GM23338 (cell line): Measurements from ENCODE around the gene DLGAP3. TPM values are rescaled to one million over a fixed set of nuclear protein-coding genes. Genes with fewer than 3 reads are reported as not detected.

Experiments
- ATAC-seq: fragments of 200-7000 bp; cut with Tn5 transposase; 3 replicates; pipeline ENCODE4 v1.9.1; 2020
- DNase-seq: peaks from one replicate; pipeline ENCODE4 v3.0.0-alpha.2; 2015; ENCODE audit warnings: low spot score
- H2AFZ ChIP-seq: fragments of 200-600 bp; sonication (generic); 2 replicates; pipeline ENCODE4 v1.8.0; 2016; ENCODE audit warnings: antibody characterized with exemption, mild to moderate bottlenecking, moderate library complexity
- H3F3A ChIP-seq: fragments of 200-600 bp; sonication (generic); replicated peaks from 2 replicates; pipeline ENCODE4 v1.8.0; 2017; ENCODE audit warnings: antibody characterized with exemption, mixed run types, low read depth
- H3K27ac ChIP-seq: fragments of 200-600 bp; sonication (generic); 2 replicates; pipeline ENCODE4 v1.6.1; 2016; ENCODE audit warnings: low read depth
- H3K27me3 ChIP-seq: fragments of 200-600 bp; sonication (generic); 2 replicates; pipeline ENCODE4 v1.8.0; 2016; ENCODE audit warnings: mild to moderate bottlenecking, mixed run types, moderate library complexity; ENCODE audit not compliant: insufficient read depth
- H3K36me3 ChIP-seq: fragments of 200-600 bp; sonication (generic); 2 replicates; pipeline ENCODE4 v1.8.0; 2016; ENCODE audit warnings: mild to moderate bottlenecking; ENCODE audit not compliant: insufficient read depth
- H3K4me1 ChIP-seq: fragments of 200-600 bp; sonication (generic); 2 replicates; pipeline ENCODE4 v1.8.0; 2016; ENCODE audit warnings: mild to moderate bottlenecking, moderate library complexity; ENCODE audit not compliant: insufficient read depth
- H3K4me2 ChIP-seq: fragments of 200-600 bp; sonication (generic); 2 replicates; pipeline ENCODE4 v1.7.1; 2017; ENCODE audit warnings: mixed run types
- H3K4me3 ChIP-seq: fragments of 200-600 bp; sonication (generic); 2 replicates; pipeline ENCODE4 v1.6.1; 2016; ENCODE audit warnings: mixed run types
- H3K79me2 ChIP-seq: fragments of 200-600 bp; sonication (generic); replicated peaks from 2 replicates; pipeline ENCODE4 v1.8.0; 2017; ENCODE audit warnings: mild to moderate bottlenecking; ENCODE audit not compliant: insufficient read depth
- H3K9me2 ChIP-seq: fragments of 200-600 bp; sonication (generic); 2 replicates; pipeline ENCODE4 v1.8.0; 2017; ENCODE audit not compliant: insufficient read depth
- H4K20me1 ChIP-seq: fragments of 200-600 bp; sonication (generic); replicated peaks from 2 replicates; pipeline ENCODE4 v1.8.0; 2017; ENCODE audit warnings: mild to moderate bottlenecking; ENCODE audit not compliant: insufficient read depth
- H3K27ac Mint-ChIP-seq: 2 replicates; pipeline ENCODE4 v1.8.0; 2020; ENCODE audit warnings: inconsistent platforms, mild to moderate bottlenecking, moderate library complexity, mixed read lengths
- H3K27me3 Mint-ChIP-seq: 3 replicates; pipeline ENCODE4 v1.8.0; 2022; ENCODE audit warnings: low read depth, mild to moderate bottlenecking, moderate library complexity, mixed read lengths, inconsistent platforms; ENCODE audit not compliant: insufficient read depth, poor library complexity
- H3K36me3 Mint-ChIP-seq: 3 replicates; pipeline ENCODE4 v1.8.0; 2021; ENCODE audit warnings: low read depth, mild to moderate bottlenecking, inconsistent platforms, moderate library complexity, mixed read lengths
- H3K4me1 Mint-ChIP-seq: 3 replicates; pipeline ENCODE4 v1.8.0; 2020; ENCODE audit warnings: mild to moderate bottlenecking, inconsistent platforms, mixed read lengths
- H3K4me3 Mint-ChIP-seq: 3 replicates; pipeline ENCODE4 v1.8.0; 2021; ENCODE audit warnings: moderate library complexity, mild to moderate bottlenecking, inconsistent platforms, mixed read lengths
- H3K9me3 Mint-ChIP-seq: 3 replicates; pipeline ENCODE4 v1.8.0; 2020; ENCODE audit warnings: moderate library complexity, mild to moderate bottlenecking, inconsistent platforms, mixed read lengths
- CREB1 ChIP-seq: fragments of 250-450 bp; sonication (Bioruptor Pico); IDR thresholded peaks from 2 replicates; pipeline ENCODE4 v1.5.0; 2020; ENCODE audit warnings: low read depth, mild to moderate bottlenecking, moderate library complexity
- CTCF ChIP-seq, 2 experiments: fragments of 200-600 bp in 1 of 2; sonication (generic) in 1 of 2; conservative IDR thresholded peaks; 2 replicates each; pipeline versions ENCODE4 v1.5.1 to v1.6.1; 2016 to 2017; ENCODE audit warnings: antibody characterized with exemption in 2 of 2, low read depth in 2 of 2, mild to moderate bottlenecking in 2 of 2, moderate library complexity in 1 of 2
- ETS1 ChIP-seq: IDR thresholded peaks from 2 replicates; pipeline ENCODE4 v1.6.1; 2016; ENCODE audit warnings: antibody characterized with exemption
- EZH2 ChIP-seq: fragments of 200-600 bp; sonication (generic); IDR thresholded peaks from one replicate; pipeline ENCODE4 v1.8.0; 2017; ENCODE audit warnings: antibody characterized with exemption, mild to moderate bottlenecking, low read depth; ENCODE audit not compliant: unreplicated experiment
- EZH2phosphoT487 ChIP-seq: fragments of 200-600 bp; sonication (generic); IDR thresholded peaks from one replicate; pipeline ENCODE4 v1.8.1; 2018; ENCODE audit warnings: antibody characterized with exemption; ENCODE audit not compliant: unreplicated experiment
- JUNB ChIP-seq: IDR thresholded peaks from one replicate; pipeline ENCODE4 v1.6.1; 2016; ENCODE audit warnings: antibody characterized with exemption; ENCODE audit not compliant: unreplicated experiment
- NANOG ChIP-seq: IDR thresholded peaks from 2 replicates; pipeline ENCODE4 v1.6.1; 2016; ENCODE audit warnings: antibody characterized with exemption, borderline replicate concordance
- POLR2AphosphoS5 ChIP-seq: IDR thresholded peaks from 2 replicates; pipeline ENCODE4 v1.6.1; 2016; ENCODE audit warnings: antibody characterized with exemption, low read depth
- REST ChIP-seq: IDR thresholded peaks from one replicate; pipeline ENCODE4 v1.6.1; 2018; ENCODE audit warnings: antibody characterized with exemption; ENCODE audit not compliant: unreplicated experiment
- STAT1 ChIP-seq: IDR thresholded peaks from one replicate; pipeline ENCODE4 v1.6.1; 2016; ENCODE audit warnings: antibody characterized with exemption; ENCODE audit not compliant: unreplicated experiment
- ZNF114 ChIP-seq: fragments of 250-450 bp; sonication (Bioruptor Pico); IDR thresholded peaks from 2 replicates; pipeline ENCODE4 v1.5.0; 2020; ENCODE audit warnings: mild to moderate bottlenecking, moderate library complexity
- ZNF331 ChIP-seq: fragments of 250-450 bp; sonication (Bioruptor Pico); IDR thresholded peaks from 2 replicates; pipeline ENCODE4 v1.5.0; 2020; ENCODE audit warnings: low read depth, mild to moderate bottlenecking, moderate library complexity
- ZNF462 ChIP-seq: fragments of 250-450 bp; sonication (Bioruptor Pico); IDR thresholded peaks from 2 replicates; pipeline ENCODE4 v1.5.0; 2020; ENCODE audit warnings: mild to moderate bottlenecking, moderate library complexity
- polyA plus RNA-seq: library from polyadenylated mRNA; unstranded; fragments of >200 nt; fragmentation: Nextera tagmentation; extraction: Ambion mirVana; gene quantifications from 2 replicates; pipeline ENCODE4 v1.2.1, GENCODE V29; 2016
- total RNA-seq: library from RNA; depleted of rRNA; stranded (reverse); fragments of >200 nt; shearing (Covaris generic); gene quantifications from 2 replicates; pipeline ENCODE4 v1.2.3, GENCODE V29; 2014

DLGAP3 gene
- total and polyA plus RNA-seq, 2 experiments from 2014 or later = 7.1 to 13.7 TPM

- H3K4me3 Mint-ChIP-seq = no peak overlapping the region
- H3K9me3 Mint-ChIP-seq = no peaks in the 10 kb centered on the region
- Histone ChIP-seq H3K27me3 (no peaks in the 10 kb centered on the region), H3K9me2 (no peaks in the 10 kb centered on the region), H3F3A (no peaks in the 10 kb centered on the region), H3K79me2 (no peaks in the 10 kb centered on the region), H3K4me2 (no peak overlapping the region), H3K36me3 (no peaks in the 10 kb centered on the region), H3K27ac (no peak overlapping the region), H2AFZ (no peak overlapping the region), H3K4me3 (no peak overlapping the region), H4K20me1 (no peaks in the 10 kb centered on the region), H3K4me1 (no peaks in the 10 kb centered on the region)
- H3K4me1 Mint-ChIP-seq = no peaks in the 10 kb centered on the region
- DNase-seq (no peak), ATAC-seq (no peak)
- peaks cover 3% of the 10 kb centered on the region for H3K27me3 Mint-ChIP-seq
- H3K36me3 Mint-ChIP-seq = no peaks in the 10 kb centered on the region
- H3K27ac Mint-ChIP-seq = no peak overlapping the region
- TF ChIP-seq ETS1 = no peak
- no peak for TF ChIP-seq EZH2
- no peak for TF ChIP-seq CTCF (conservative IDR thresholded peaks at IDR 0.05; ENCODE audit: low read depth in 2 of 2)
- TF ChIP-seq JUNB = no peak
- no peak for TF ChIP-seq REST
- no peak for TF ChIP-seq POLR2AphosphoS5
- TF ChIP-seq ZNF114 (CRISPR knock-in tag) = no peak
- no peak for TF ChIP-seq ZNF462 (CRISPR knock-in tag)
- TF ChIP-seq CREB1 (CRISPR knock-in tag) = no peak
- TF ChIP-seq ZNF331 (CRISPR knock-in tag) = no peak
- no peak for TF ChIP-seq EZH2phosphoT487
- TF ChIP-seq NANOG = no peak
- no peak for TF ChIP-seq STAT1
Observed at GRCh38 chr1:34827341-34827941, 102.0 kb downstream of the DLGAP3 start.
